NCI-H748 treated with DMSO at 0.1 percent for 48 hours (cell line): ENCODE measurements around the gene DBNDD2.
A peak's percentile ranks its signal among the peaks of the same experiment; 100 is the strongest.

Experiments used
- DNase-seq: peaks from one replicate; lab custom pipeline; 2025; lab: John Stamatoyannopoulos, UW

The DBNDD2 gene

GRCh38 chr20:45407783-45408645 is at the start of gene DBNDD2:
DBNDD2 (plus strand) TSS chr20:45408289; CDS start chr20:45408468, 179 bp downstream.
- no peak for DNase-seq

GRCh38 chr20:45359069-45359405 is 49.1 kb upstream of the DBNDD2 start:
- DNase-seq: no peak

GRCh38 chr20:45359406-45360148 is 48.5 kb upstream of the DBNDD2 start:
- DNase-seq: no peak

GRCh38 chr20:45361793-45362192 is 46.3 kb upstream of the DBNDD2 start:
- DNase-seq: no peak

GRCh38 chr20:45362804-45363610 is 45.1 kb upstream of the DBNDD2 start, which contains the start of gene SYS1:
SYS1 (plus strand) TSS chr20:45363156; CDS start chr20:45363532, 376 bp downstream.
- DNase-seq: peak; percentile 92

- DNase-seq: no peak
These were observed 44.2 kb upstream of the DBNDD2 start for GRCh38 chr20:45363611-45364492.

- DNase-seq: no peak
These were observed 42.6 kb upstream of the DBNDD2 start for GRCh38 chr20:45365444-45365970.

- DNase-seq: no peak
These were observed 41.9 kb upstream of the DBNDD2 start for GRCh38 chr20:45366192-45366591.

GRCh38 chr20:45366631-45367030 is 41.5 kb upstream of the DBNDD2 start:
- DNase-seq: no peak

GRCh38 chr20:45367126-45367525 is 41.0 kb upstream of the DBNDD2 start:
- DNase-seq: no peak

GRCh38 chr20:45368221-45368980 is 39.7 kb upstream of the DBNDD2 start:
- no peak for DNase-seq

GRCh38 chr20:45370571-45371160 is 37.4 kb upstream of the DBNDD2 start:
- no peak for DNase-seq

- DNase-seq: no peak
These were observed 35.8 kb upstream of the DBNDD2 start for GRCh38 chr20:45372241-45372640.

GRCh38 chr20:45372646-45373352 is 35.3 kb upstream of the DBNDD2 start:
- DNase-seq: no peak

GRCh38 chr20:45373353-45374100 is 34.6 kb upstream of the DBNDD2 start:
- peak; percentile 57 for DNase-seq

GRCh38 chr20:45374101-45374467 is 34.0 kb upstream of the DBNDD2 start:
- DNase-seq: no peak

- no peak for DNase-seq
These were observed 33.1 kb upstream of the DBNDD2 start for GRCh38 chr20:45374966-45375365.

- no peak for DNase-seq
These were observed 30.8 kb upstream of the DBNDD2 start for GRCh38 chr20:45377269-45377668.

GRCh38 chr20:45378191-45378590 is 29.9 kb upstream of the DBNDD2 start, which contains the start of gene TP53TG5:
TP53TG5 (minus strand) TSS chr20:45378325; CDS start chr20:45378236, 89 bp downstream.
- DNase-seq: no peak
